NB4 (cell line): ENCODE measurements around the gene PRMT3.
"Not testable (repeated sequence)": the region's sequence is repeated elsewhere in the genome, so short reads cannot be mapped to it uniquely, and the experiment has no call there.

Experiments used
- DNase-seq: peaks from one replicate; pipeline ENCODE4 v3.0.0; 2010; ENCODE audit warnings: low read depth
- H3K4me3 ChIP-seq: one replicate; pipeline ENCODE4 v1.5.1; 2011; ENCODE audit warnings: mild to moderate bottlenecking, low read depth, low read length, moderate library complexity
- CTCF ChIP-seq: IDR thresholded peaks from one replicate; pipeline ENCODE4 v1.5.1; 2012; ENCODE audit warnings: low read depth, low read length
- MAX ChIP-seq: IDR thresholded peaks from 2 replicates; pipeline ENCODE4 v1.6.1; 2011; ENCODE audit warnings: low read depth, low read length
- MYC ChIP-seq: IDR thresholded peaks from 2 replicates; pipeline ENCODE4 v1.6.1; 2011; ENCODE audit warnings: low read depth, low read length
- POLR2A ChIP-seq: IDR thresholded peaks from 2 replicates; pipeline ENCODE4 v1.6.1; 2011; ENCODE audit warnings: mild to moderate bottlenecking; ENCODE audit not compliant: insufficient read length; ENCODE audit errors: extremely low read depth

Gene PRMT3

GRCh38 chr11:20547411-20547810 is 159.9 kb downstream of the PRMT3 start:
- no peak for DNase-seq
- H3K4me3 ChIP-seq = no peak overlapping the region
- TF ChIP-seq MAX = no peak
- TF ChIP-seq POLR2A = no peak
- no peak for TF ChIP-seq CTCF
- TF ChIP-seq MYC = no peak

GRCh38 chr11:20551096-20551495 is 163.6 kb downstream of the PRMT3 start:
- no peak for DNase-seq
- TF ChIP-seq CTCF (no peak), POLR2A (no peak), MYC (no peak), MAX (no peak)
- H3K4me3 ChIP-seq = no peak overlapping the region

- no peak overlapping the region for H3K4me3 ChIP-seq
- DNase-seq = no peak
- no peak for TF ChIP-seq CTCF
- TF ChIP-seq POLR2A = no peak
- TF ChIP-seq MAX = no peak
- TF ChIP-seq MYC = no peak
These were observed 168.3 kb downstream of the PRMT3 start for GRCh38 chr11:20555783-20556182.

- not testable (repeated sequence) for H3K4me3 ChIP-seq, DNase-seq
These were observed 168.9 kb downstream of the PRMT3 start for GRCh38 chr11:20556396-20556795.

- TF ChIP-seq POLR2A (no peak), MYC (no peak), MAX (no peak), CTCF (no peak)
- DNase-seq = no peak
- H3K4me3 ChIP-seq = no peak overlapping the region
These were observed 171.2 kb downstream of the PRMT3 start for GRCh38 chr11:20558741-20559140.
